Large intestine (tissue), 3 donors: ENCODE results near the gene NEURL1. TPM values are rescaled to one million over a fixed set of nuclear protein-coding genes. Genes with fewer than 3 reads are reported as not detected.

ENCODE experiments used
- DNase-seq, 2 donors: peaks; one replicate each; pipeline versions ENCODE4 v3.0.0 to v3.0.0-alpha.2; 2013
- H3K27ac ChIP-seq: one replicate; pipeline ENCODE4 v1.5.1; 2013; ENCODE audit warnings: low read length
- H3K27me3 ChIP-seq: 2 replicates; pipeline ENCODE4 v1.6.1; 2013; ENCODE audit warnings: low read length; ENCODE audit not compliant: control insufficient read depth, insufficient read depth
- H3K36me3 ChIP-seq: 2 replicates; pipeline ENCODE4 v1.6.1; 2013; ENCODE audit warnings: low read length; ENCODE audit not compliant: control insufficient read depth, insufficient read depth
- H3K4me1 ChIP-seq: one replicate; pipeline ENCODE4 v1.6.1; 2013; ENCODE audit warnings: low read length; ENCODE audit not compliant: control insufficient read depth, insufficient read depth
- H3K4me3 ChIP-seq: one replicate; pipeline ENCODE4 v1.5.1; 2013; ENCODE audit warnings: low read length
- H3K9me3 ChIP-seq: one replicate; pipeline ENCODE4 v1.6.1; 2013; ENCODE audit warnings: mild to moderate bottlenecking, low read depth, low read length, moderate library complexity; ENCODE audit not compliant: control insufficient read depth
- WGBS: methylation state at CpG from one replicate; pipeline ENCODE4 v1.1.5; 2013; ENCODE audit warnings: low lambda C conversion rate; ENCODE audit not compliant: insufficient coverage; 5-methylcytosine and 5-hydroxymethylcytosine counted together
- polyA plus RNA-seq: library from polyadenylated mRNA; unstranded; fragments of 120-200 nt; gene quantifications from one replicate; pipeline ENCODE4 v1.2.1, GENCODE V29; 2013

Gene NEURL1
- polyA plus RNA-seq, 1 donor: 34.9 TPM

- no peaks in the 10 kb centered on the region for H3K9me3 ChIP-seq
- H3K27ac ChIP-seq: no peak overlapping the region
- H3K4me3 ChIP-seq: no peak overlapping the region
- H3K4me1 ChIP-seq: no peaks in the 10 kb centered on the region
- 75% methylated on average over 1 of the region's 14 CpGs for WGBS
- DNase-seq: no peak
- no peaks in the 10 kb centered on the region for H3K27me3 ChIP-seq
- no peaks in the 10 kb centered on the region for H3K36me3 ChIP-seq
These were observed 27.9 kb upstream of the NEURL1 start for GRCh38 chr10:103465411-103466179.

GRCh38 chr10:103466734-103467133 is 26.8 kb upstream of the NEURL1 start:
- Histone ChIP-seq H3K9me3 (no peaks in the 10 kb centered on the region), H3K27me3 (no peaks in the 10 kb centered on the region), H3K27ac (no peak overlapping the region), H3K4me3 (no peak overlapping the region), H3K4me1 (no peaks in the 10 kb centered on the region), H3K36me3 (no peaks in the 10 kb centered on the region)
- no peak for DNase-seq
- WGBS: 60% methylated on average over 1 of the region's 3 CpGs

- no peaks in the 10 kb centered on the region for H3K4me1 ChIP-seq
- no peak overlapping the region for H3K27ac ChIP-seq
- H3K27me3 ChIP-seq: no peaks in the 10 kb centered on the region
- no peaks in the 10 kb centered on the region for H3K36me3 ChIP-seq
- 82% methylated on average over 5 of the region's 7 CpGs for WGBS
- no peaks in the 10 kb centered on the region for H3K9me3 ChIP-seq
- no peak overlapping the region for H3K4me3 ChIP-seq
- no peak for DNase-seq
These were observed 26.1 kb upstream of the NEURL1 start for GRCh38 chr10:103467406-103467805.

- Histone ChIP-seq H3K36me3 (no peaks in the 10 kb centered on the region), H3K27me3 (no peaks in the 10 kb centered on the region), H3K9me3 (peaks cover 4% of the 10 kb centered on the region), H3K4me3 (no peak overlapping the region), H3K27ac (no peak overlapping the region), H3K4me1 (no peaks in the 10 kb centered on the region)
- DNase-seq: no peak
- WGBS: 10% methylated on average over 2 of the region's 5 CpGs
These were observed 24.3 kb upstream of the NEURL1 start for GRCh38 chr10:103469201-103469600.

GRCh38 chr10:103470761-103471653 is 22.5 kb upstream of the NEURL1 start:
- Histone ChIP-seq H3K27me3 (no peaks in the 10 kb centered on the region), H3K4me3 (no peak overlapping the region), H3K27ac (no peak overlapping the region), H3K36me3 (no peaks in the 10 kb centered on the region), H3K4me1 (no peaks in the 10 kb centered on the region), H3K9me3 (peaks cover 4% of the 10 kb centered on the region)
- WGBS: no CpG with 5 or more reads among the region's 14 CpGs
- DNase-seq: no peak

GRCh38 chr10:103472005-103472404 is 21.5 kb upstream of the NEURL1 start:
- Histone ChIP-seq H3K9me3 (peaks cover 4% of the 10 kb centered on the region), H3K4me3 (no peak overlapping the region), H3K27me3 (no peaks in the 10 kb centered on the region), H3K4me1 (no peaks in the 10 kb centered on the region), H3K36me3 (no peaks in the 10 kb centered on the region), H3K27ac (no peak overlapping the region)
- WGBS: no CpG with 5 or more reads among the region's 2 CpGs
- no peak for DNase-seq

- H3K27ac ChIP-seq: no peak overlapping the region
- H3K27me3 ChIP-seq: no peaks in the 10 kb centered on the region
- H3K4me3 ChIP-seq: no peak overlapping the region
- WGBS: no CpG with 5 or more reads among the region's 32 CpGs
- H3K9me3 ChIP-seq: peaks cover 4% of the 10 kb centered on the region
- DNase-seq: no peak
- no peaks in the 10 kb centered on the region for H3K4me1 ChIP-seq
- H3K36me3 ChIP-seq: no peaks in the 10 kb centered on the region
These were observed 20.2 kb upstream of the NEURL1 start for GRCh38 chr10:103473261-103473671.

- 94% methylated on average over 3 of the region's 3 CpGs for WGBS
- Histone ChIP-seq H3K4me3 (no peak overlapping the region), H3K27me3 (no peaks in the 10 kb centered on the region), H3K4me1 (no peaks in the 10 kb centered on the region), H3K9me3 (peaks cover 4% of the 10 kb centered on the region), H3K36me3 (no peaks in the 10 kb centered on the region), H3K27ac (no peak overlapping the region)
- no peak for DNase-seq
These were observed 19.4 kb upstream of the NEURL1 start for GRCh38 chr10:103474077-103474476.

- DNase-seq: no peak
- H3K4me1 ChIP-seq: no peaks in the 10 kb centered on the region
- H3K36me3 ChIP-seq: no peaks in the 10 kb centered on the region
- H3K4me3 ChIP-seq: no peak overlapping the region
- peaks cover 4% of the 10 kb centered on the region for H3K9me3 ChIP-seq
- H3K27me3 ChIP-seq: no peaks in the 10 kb centered on the region
- H3K27ac ChIP-seq: no peak overlapping the region
- no CpG with 5 or more reads among the region's 4 CpGs for WGBS
These were observed 18.1 kb upstream of the NEURL1 start for GRCh38 chr10:103475437-103475836.

- no peak overlapping the region for H3K4me3 ChIP-seq
- no peak overlapping the region for H3K27ac ChIP-seq
- H3K4me1 ChIP-seq: no peaks in the 10 kb centered on the region
- H3K36me3 ChIP-seq: no peaks in the 10 kb centered on the region
- DNase-seq: peak in 1 of 2 donors; percentile 31
- peaks cover 4% of the 10 kb centered on the region for H3K9me3 ChIP-seq
- H3K27me3 ChIP-seq: no peaks in the 10 kb centered on the region
- no CpG with 5 or more reads among the region's 11 CpGs for WGBS
These were observed 17.3 kb upstream of the NEURL1 start for GRCh38 chr10:103476046-103476768.
